Glomerular endothelial cell (primary cell): ENCODE measurements around the gene STARD3NL. TPM values are rescaled to one million over a fixed set of nuclear protein-coding genes. Genes with fewer than 3 reads are reported as not detected.
"Not testable (repeated sequence)": the region's sequence is repeated elsewhere in the genome, so short reads cannot be mapped to it uniquely, and the experiment has no call there.

Source experiments
- DNase-seq: peaks from one replicate; pipeline ENCODE4 v3.0.0-alpha.2; 2011; ENCODE audit warnings: low read depth, low spot score; ENCODE audit errors: extremely low read depth
- total RNA-seq: library from RNA; depleted of rRNA; stranded (reverse); fragments of >200 nt; gene quantifications from 2 replicates; pipeline ENCODE4 v1.2.3, GENCODE V29; 2015

STARD3NL gene
- total RNA-seq, 1 donor from 2014 or later: 81.9 TPM

GRCh38 chr7:38262545-38262944 is 84.5 kb downstream of the STARD3NL start:
- no peak for DNase-seq

- not testable (repeated sequence) for DNase-seq
Observed at GRCh38 chr7:38263274-38263673, 85.2 kb downstream of the STARD3NL start.

- DNase-seq: not testable (repeated sequence)
Observed at GRCh38 chr7:38264602-38265001, 86.6 kb downstream of the STARD3NL start.

GRCh38 chr7:38265958-38266357 is 87.9 kb downstream of the STARD3NL start:
- not testable (repeated sequence) for DNase-seq

GRCh38 chr7:38269704-38270346 is 91.8 kb downstream of the STARD3NL start:
- DNase-seq: not testable (repeated sequence)

GRCh38 chr7:38270405-38270804 is 92.4 kb downstream of the STARD3NL start:
- not testable (repeated sequence) for DNase-seq

- DNase-seq: no peak
Observed at GRCh38 chr7:38273286-38273995, 95.4 kb downstream of the STARD3NL start, which contains the start of gene TARP. TSS of gene TARP (minus strand) at chr7:38273636.

- DNase-seq: no peak
Observed at GRCh38 chr7:38274486-38274885, 96.4 kb downstream of the STARD3NL start.

GRCh38 chr7:38274927-38275620 is 97.0 kb downstream of the STARD3NL start:
- DNase-seq: no peak

GRCh38 chr7:38276096-38276877 is 98.2 kb downstream of the STARD3NL start:
- no peak for DNase-seq

- no peak for DNase-seq
Observed at GRCh38 chr7:38280000-38280399, 102.0 kb downstream of the STARD3NL start.
